Endothelial cell of umbilical vein (primary cell): ENCODE measurements around the gene UNC93B1. TPM values are rescaled to one million over a fixed set of nuclear protein-coding genes. Genes with fewer than 3 reads are reported as not detected.

ENCODE experiments used
- BruUV-seq: library from RNA; stranded (reverse); fragments of 400-500 nt; replicated peaks from 2 replicates; lab custom pipeline; 2021; lab: Mats Ljungman, UMichigan
- CTCF ChIA-PET: fragments of 300-600, 350-600 bp; sonication (Branson Sonifier 250); formaldehyde crosslinking; loops from one replicate; lab custom pipeline; 2021; ENCODE audit warnings: antibody characterized with exemption, inconsistent platforms; lab: Charles Lee
- POLR2A ChIA-PET: fragments of 300-600, 350-600 bp; sonication (Branson Sonifier 250); formaldehyde crosslinking; loops from one replicate; lab custom pipeline; 2021; ENCODE audit warnings: antibody characterized with exemption, inconsistent platforms; lab: Charles Lee
- DNase-seq: peaks from one replicate; pipeline ENCODE4 v3.0.0-alpha.2; 2011; ENCODE audit warnings: low read depth, low spot score
- FAIRE-seq: peaks from 2 replicates; lab custom pipeline; 2011; peaks lifted over from hg19 to GRCh38; lab: Jason Lieb, UNC
- H2AFZ ChIP-seq: 2 replicates; pipeline ENCODE4 v1.6.0; 2012; ENCODE audit warnings: low read depth, low read length, control low read depth, inconsistent platforms
- H3K27ac ChIP-seq: 2 replicates; pipeline ENCODE4 v1.5.1; 2011; ENCODE audit warnings: low read depth, mild to moderate bottlenecking, control low read depth, low read length, moderate library complexity; ENCODE audit not compliant: insufficient read depth
- H3K27me3 ChIP-seq, 2 experiments: 2 replicates each; pipeline versions ENCODE4 v1.6.0 to v1.6.1; 2011; ENCODE audit warnings: low read length in 2 of 2, mixed read lengths in 1 of 2; ENCODE audit not compliant: control insufficient read depth in 2 of 2, insufficient read depth in 2 of 2
- H3K36me3 ChIP-seq, 2 experiments: 2 replicates in 1 of 2; 3 replicates in 1 of 2; pipeline ENCODE4 v1.5.1; 2011; ENCODE audit warnings: low read length in 2 of 2, mild to moderate bottlenecking in 1 of 2, moderate library complexity in 1 of 2; ENCODE audit not compliant: control insufficient read depth in 2 of 2, insufficient read depth in 2 of 2; ENCODE audit errors: extremely low read depth in 1 of 2
- H3K4me1 ChIP-seq: 3 replicates; pipeline ENCODE4 v1.5.1; 2011; ENCODE audit warnings: mild to moderate bottlenecking, low read length; ENCODE audit not compliant: control insufficient read depth, insufficient read depth; ENCODE audit errors: extremely low read depth
- H3K4me2 ChIP-seq: 2 replicates; pipeline ENCODE4 v1.6.1; 2011; ENCODE audit warnings: low read length, control low read depth, mixed read lengths; ENCODE audit not compliant: insufficient read depth
- H3K4me3 ChIP-seq, 3 experiments: fragments of 200-600 bp in 1 of 3; sonication (generic), shearing (Covaris generic) in 1 of 3; replicated peaks in 1 of 3; 2 replicates each; pipeline ENCODE4 v1.5.1; 2011 to 2016; ENCODE audit warnings: control low read depth in 3 of 3, low read length in 3 of 3, mild to moderate bottlenecking in 2 of 3, inconsistent platforms in 1 of 3, low read depth in 1 of 3, moderate library complexity in 1 of 3; ENCODE audit not compliant: insufficient read depth in 1 of 3
- H3K79me2 ChIP-seq: 2 replicates; pipeline ENCODE4 v1.6.0; 2012; ENCODE audit warnings: low read length, inconsistent platforms; ENCODE audit not compliant: control insufficient read depth, insufficient read depth
- H3K9ac ChIP-seq: replicated peaks from 2 replicates; pipeline ENCODE3; 2011; ENCODE audit warnings: low read length, control low read depth; ENCODE audit not compliant: insufficient read depth; ENCODE audit errors: extremely low read depth
- H3K9me1 ChIP-seq: replicated peaks from 3 replicates; pipeline ENCODE4 v1.6.0; 2011; ENCODE audit warnings: mild to moderate bottlenecking, low read length; ENCODE audit not compliant: control insufficient read depth, insufficient read depth; ENCODE audit errors: extremely low read depth
- H3K9me3 ChIP-seq: replicated peaks from 2 replicates; pipeline ENCODE4 v1.5.1; 2012; ENCODE audit warnings: low read length, inconsistent platforms; ENCODE audit not compliant: control insufficient read depth, insufficient read depth
- H4K20me1 ChIP-seq: replicated peaks from 2 replicates; pipeline ENCODE3; 2011; ENCODE audit warnings: mild to moderate bottlenecking, low read length; ENCODE audit not compliant: control insufficient read depth, insufficient read depth; ENCODE audit errors: extremely low read depth
- CTCF ChIP-seq, 2 donors: IDR thresholded peaks; 1 replicate in 1 of 2; 2 replicates in 1 of 2; pipeline ENCODE4 v1.5.1; 2011; ENCODE audit warnings: low read length in 2 of 2, mild to moderate bottlenecking in 2 of 2, moderate library complexity in 2 of 2, control low read depth in 1 of 2, inconsistent platforms in 1 of 2, low read depth in 1 of 2; ENCODE audit not compliant: insufficient read depth in 1 of 2; ENCODE audit errors: extremely low read depth in 1 of 2
- EZH2 ChIP-seq: IDR thresholded peaks from 2 replicates; pipeline ENCODE4 v1.6.1; 2012; ENCODE audit warnings: borderline replicate concordance, low read depth, mild to moderate bottlenecking, moderate library complexity, low read length, inconsistent platforms; ENCODE audit not compliant: severe bottlenecking
- FOS ChIP-seq: IDR thresholded peaks from 2 replicates; pipeline ENCODE4 v1.6.1; 2011; ENCODE audit warnings: mild to moderate bottlenecking, low read length, moderate library complexity, borderline replicate concordance; ENCODE audit not compliant: insufficient read depth
- GATA2 ChIP-seq: IDR thresholded peaks from 2 replicates; pipeline ENCODE4 v1.7.0; 2011; ENCODE audit warnings: low read depth, mild to moderate bottlenecking, moderate library complexity, mixed read lengths, low read length; ENCODE audit not compliant: insufficient read length, insufficient read depth
- JUN ChIP-seq: IDR thresholded peaks from 2 replicates; pipeline ENCODE4 v1.6.1; 2011; ENCODE audit warnings: borderline replicate concordance, low read depth; ENCODE audit not compliant: insufficient read length, insufficient read depth
- MAX ChIP-seq: IDR thresholded peaks from 2 replicates; pipeline ENCODE4 v1.6.1; 2011; ENCODE audit not compliant: insufficient read depth, insufficient read length
- MYC ChIP-seq: IDR thresholded peaks from one replicate; pipeline ENCODE4 v1.6.1; 2011; ENCODE audit warnings: mild to moderate bottlenecking, low read depth, low read length
- POLR2A ChIP-seq: IDR thresholded peaks from 2 replicates; pipeline ENCODE4 v1.6.1; 2012; ENCODE audit warnings: low read depth, mild to moderate bottlenecking, control low read depth, low read length
- POLR2AphosphoS5 ChIP-seq: IDR thresholded peaks from 2 replicates; pipeline ENCODE4 v1.6.1; 2012; ENCODE audit warnings: low read depth, mild to moderate bottlenecking, control low read depth, low read length, moderate library complexity; ENCODE audit not compliant: insufficient read depth
- dilution Hi-C: fragments of 300-500 bp; cut with MboI; formaldehyde crosslinking; loops from one replicate; pipeline ENCODE4 v1.15.0; 2019; ENCODE audit warnings: low sequenced_read_pairs; ENCODE audit not compliant: extremely low pct_ligation_motif_present
- intact Hi-C: fragments of 100-400 bp; cut with micrococcal nuclease; formaldehyde crosslinking; loops from one replicate; pipeline ENCODE4 v1.10.0; 2022
- polyA plus RNA-seq, 4 experiments: library from polyadenylated mRNA; depleted of rRNA in 3 of 4; stranded (reverse) in 3 of 4; unstranded in 1 of 4; fragments of >200 nt; gene quantifications; 2 replicates each; pipeline versions ENCODE4 v1.2.1 to v1.2.3, GENCODE V29; 2011 to 2012; ENCODE audit warnings: missing spikeins in 1 of 4
- total RNA-seq: library from RNA; stranded (reverse); gene quantifications from 2 replicates; pipeline ENCODE4 v1.2.3, GENCODE V29; 2021

The UNC93B1 gene
- total and polyA plus RNA-seq, 2 donors (not counting 3 experiments of a cell fraction or from before 2014, with no cell fraction given) = 10.6 to 18.9 TPM

GRCh38 chr11:68024508-68024907, 20.6 kb upstream of the UNC93B1 start:
- no peaks in the 10 kb centered on the region for H3K9me3 ChIP-seq
- intact Hi-C loops (no loop called here), dilution Hi-C loops (no loop called here)
- no peaks in the 10 kb centered on the region for H4K20me1 ChIP-seq
- H3K79me2 ChIP-seq = no peaks in the 10 kb centered on the region
- peaks cover 3% of the 10 kb centered on the region for H3K4me1 ChIP-seq
- TF ChIP-seq MAX (no peak), JUN (no peak)
- H3K27ac ChIP-seq = no peak overlapping the region
- no peak overlapping the region for H3K4me2 ChIP-seq
- H2AFZ ChIP-seq = no peak overlapping the region
- H3K27me3 ChIP-seq = no peaks in the 10 kb centered on the region
- no peak overlapping the region for H3K9ac ChIP-seq
- H3K36me3 ChIP-seq = no peaks in the 10 kb centered on the region
- DNase-seq = no peak
- CTCF ChIA-PET = no interaction called here
- no peak for FAIRE-seq
- H3K4me3 ChIP-seq = no peak overlapping the region
- BruUV-seq = no TSS peak
- POLR2A ChIA-PET = no interaction called here
- no peaks in the 10 kb centered on the region for H3K9me1 ChIP-seq

DNA sequence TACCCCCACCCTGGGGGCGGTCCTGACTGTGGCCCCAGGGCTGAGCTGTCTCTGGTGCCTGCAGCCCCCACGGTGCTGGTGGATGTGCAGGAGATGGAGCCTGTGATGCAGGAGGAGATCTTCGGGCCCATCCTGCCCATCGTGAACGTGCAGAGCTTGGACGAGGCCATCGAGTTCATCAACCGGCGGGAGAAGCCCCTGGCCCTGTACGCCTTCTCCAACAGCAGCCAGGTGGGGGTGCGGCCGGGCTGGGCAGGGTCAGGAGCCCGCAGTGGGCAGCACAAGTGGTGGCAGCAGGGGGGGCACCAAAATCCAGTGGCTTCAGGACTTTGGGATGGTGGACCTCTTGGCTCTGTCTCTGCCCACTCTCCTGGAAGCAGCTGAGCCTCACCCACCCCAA, 18.6 kb upstream of the UNC93B1 start:
- H3K9me1 ChIP-seq = no peaks in the 10 kb centered on the region
- DNase-seq (no peak), FAIRE-seq (no peak)
- BruUV-seq = no TSS peak
- no peak overlapping the region for H2AFZ ChIP-seq
- H3K9ac ChIP-seq = no peak overlapping the region
- TF ChIP-seq JUN = no peak
- TF ChIP-seq MYC = no peak
- TF ChIP-seq POLR2AphosphoS5 = no peak
- TF ChIP-seq CTCF (IDR thresholded peaks at IDR 0.05; ENCODE audit: extremely low read depth in 1 of 2, insufficient read depth in 1 of 2, low read depth in 1 of 2, low read length in 2 of 2) = no peak
- TF ChIP-seq EZH2 = no peak
- no peak for TF ChIP-seq FOS
- TF ChIP-seq GATA2 = no peak
- no peak for TF ChIP-seq MAX
- TF ChIP-seq POLR2A = no peak
- POLR2A ChIA-PET = no interaction called here
- H3K4me2 ChIP-seq = no peak overlapping the region
- H3K4me1 ChIP-seq = no peaks in the 10 kb centered on the region
- no peak overlapping the region for H3K4me3 ChIP-seq
- H3K27me3 ChIP-seq = no peaks in the 10 kb centered on the region
- no peaks in the 10 kb centered on the region for H3K36me3 ChIP-seq
- dilution Hi-C loops = no loop called here
- intact Hi-C loops = no loop called here
- H4K20me1 ChIP-seq = no peaks in the 10 kb centered on the region
- H3K79me2 ChIP-seq = no peaks in the 10 kb centered on the region
- H3K27ac ChIP-seq = no peak overlapping the region
- CTCF ChIA-PET = no interaction called here
- no peaks in the 10 kb centered on the region for H3K9me3 ChIP-seq
